ENCODE data around the gene MAL. TPM values are rescaled to one million over a fixed set of nuclear protein-coding genes. Genes with fewer than 3 reads are reported as not detected.

Gene MAL
- total RNA-seq, 4 donors from 2014 or later, result 469 to 1,903 (median 516) TPM

DNA sequence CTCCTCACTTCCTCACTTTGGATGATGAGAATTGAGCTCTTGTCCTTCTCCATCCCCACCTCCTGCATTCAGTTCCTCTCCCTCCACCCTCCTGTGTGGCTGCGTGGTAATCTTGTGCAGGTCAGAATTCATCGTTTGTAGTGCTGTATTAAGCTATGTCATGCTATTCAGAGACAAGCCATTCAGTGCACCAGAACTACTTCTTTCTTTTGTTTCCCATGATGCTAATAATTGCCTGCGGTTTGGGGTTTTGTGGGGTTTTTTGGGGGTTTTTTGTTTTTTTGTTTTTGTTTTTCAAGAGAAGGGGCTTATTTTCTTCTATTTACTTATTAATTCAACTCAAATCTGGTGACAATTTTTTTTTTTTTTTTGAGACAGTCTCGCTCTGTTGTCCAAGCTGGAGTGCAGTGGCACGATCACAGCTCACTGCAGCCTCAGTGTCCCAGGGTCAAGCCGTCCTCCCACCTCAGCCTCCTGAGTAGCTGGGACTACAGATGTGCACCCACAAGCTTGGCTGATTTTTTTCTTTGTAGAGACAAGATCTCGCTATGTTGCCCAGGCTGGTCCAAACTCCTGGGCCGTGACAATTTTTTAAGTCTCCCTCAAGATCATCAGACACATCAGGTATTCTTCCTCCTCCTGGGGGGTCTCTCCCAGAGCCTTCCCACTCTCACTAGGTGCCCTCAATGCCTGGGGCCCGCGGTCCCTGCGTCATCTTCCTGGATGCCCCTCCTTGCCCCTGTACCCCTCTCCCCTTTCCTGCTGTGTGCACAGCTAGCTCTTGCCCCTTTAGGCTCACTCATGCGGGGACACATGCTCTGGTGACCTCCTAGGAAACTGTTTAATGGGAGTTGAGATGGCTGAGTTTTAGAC is 37.8 kb downstream of the MAL start:
- H3K9me3 ChIP-seq, result no peaks in the 10 kb centered on the region
- H3K4me1 ChIP-seq, result peaks cover 12 to 61% (median 22%) of the 10 kb centered on the region in 3 donors
- peak overlapping the region; percentile 44 to 83 (median 74) for H3K27ac ChIP-seq
- intact Hi-C loops (cut with DNase I), result no loop called here
- H3K4me3 ChIP-seq, result no peak overlapping the region
- 60 to 65% methylated on average over 12 of the region's 12 CpGs for WGBS, 2 donors
- peaks cover 0 to 14% (median 0%) of the 10 kb centered on the region in 4 donors for H3K27me3 ChIP-seq
- no peak for DNase-seq
- no peaks in the 10 kb centered on the region for H3K36me3 ChIP-seq
- TF ChIP-seq, protein P1, sequence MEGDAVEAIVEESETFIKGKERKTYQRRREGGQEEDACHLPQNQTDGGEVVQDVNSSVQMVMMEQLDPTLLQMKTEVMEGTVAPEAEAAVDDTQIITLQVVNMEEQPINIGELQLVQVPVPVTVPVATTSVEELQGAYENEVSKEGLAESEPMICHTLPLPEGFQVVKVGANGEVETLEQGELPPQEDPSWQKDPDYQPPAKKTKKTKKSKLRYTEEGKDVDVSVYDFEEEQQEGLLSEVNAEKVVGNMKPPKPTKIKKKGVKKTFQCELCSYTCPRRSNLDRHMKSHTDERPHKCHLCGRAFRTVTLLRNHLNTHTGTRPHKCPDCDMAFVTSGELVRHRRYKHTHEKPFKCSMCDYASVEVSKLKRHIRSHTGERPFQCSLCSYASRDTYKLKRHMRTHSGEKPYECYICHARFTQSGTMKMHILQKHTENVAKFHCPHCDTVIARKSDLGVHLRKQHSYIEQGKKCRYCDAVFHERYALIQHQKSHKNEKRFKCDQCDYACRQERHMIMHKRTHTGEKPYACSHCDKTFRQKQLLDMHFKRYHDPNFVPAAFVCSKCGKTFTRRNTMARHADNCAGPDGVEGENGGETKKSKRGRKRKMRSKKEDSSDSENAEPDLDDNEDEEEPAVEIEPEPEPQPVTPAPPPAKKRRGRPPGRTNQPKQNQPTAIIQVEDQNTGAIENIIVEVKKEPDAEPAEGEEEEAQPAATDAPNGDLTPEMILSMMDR (IDR thresholded peaks at IDR 0.05), result no peak
- TF ChIP-seq POLR2A (IDR thresholded peaks at IDR 0.05), result no peak

DNA sequence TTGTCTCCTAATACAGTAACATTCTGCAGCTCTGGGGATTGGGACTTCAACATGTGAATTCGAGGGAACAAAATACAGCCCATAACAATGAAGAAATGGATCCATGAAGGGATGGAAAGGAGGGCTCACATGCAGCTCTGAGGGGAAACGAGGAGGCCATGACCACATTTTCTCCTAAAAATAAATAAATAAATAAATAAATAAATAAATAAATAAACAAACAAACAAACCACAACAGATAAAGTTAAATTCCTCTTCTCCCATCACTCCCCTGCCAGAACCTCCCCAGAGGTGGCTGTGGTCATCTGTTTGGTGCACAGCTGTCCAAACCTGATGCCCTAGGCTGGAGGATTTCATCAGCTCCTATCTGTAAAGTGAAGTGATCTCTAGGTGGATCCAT is 42.7 kb downstream of the MAL start:
- Histone ChIP-seq H3K36me3 (no peaks in the 10 kb centered on the region), H3K4me3 (no peak overlapping the region), H3K27me3 (peaks cover 0 to 3% (median 0%) of the 10 kb centered on the region in 4 donors), H3K4me1 (peaks cover 0 to 13% (median 5%) of the 10 kb centered on the region in 3 donors), H3K9me3 (no peaks in the 10 kb centered on the region), H3K27ac (no peak overlapping the region)
- 55 to 87% methylated on average over 2 of the region's 2 CpGs for WGBS, 2 donors
- no peak for DNase-seq
- intact Hi-C loops (cut with DNase I), result no loop called here
- no peak for TF ChIP-seq POLR2A (IDR thresholded peaks at IDR 0.05)
- TF ChIP-seq, protein P1 (IDR thresholded peaks at IDR 0.05), result no peak

DNA sequence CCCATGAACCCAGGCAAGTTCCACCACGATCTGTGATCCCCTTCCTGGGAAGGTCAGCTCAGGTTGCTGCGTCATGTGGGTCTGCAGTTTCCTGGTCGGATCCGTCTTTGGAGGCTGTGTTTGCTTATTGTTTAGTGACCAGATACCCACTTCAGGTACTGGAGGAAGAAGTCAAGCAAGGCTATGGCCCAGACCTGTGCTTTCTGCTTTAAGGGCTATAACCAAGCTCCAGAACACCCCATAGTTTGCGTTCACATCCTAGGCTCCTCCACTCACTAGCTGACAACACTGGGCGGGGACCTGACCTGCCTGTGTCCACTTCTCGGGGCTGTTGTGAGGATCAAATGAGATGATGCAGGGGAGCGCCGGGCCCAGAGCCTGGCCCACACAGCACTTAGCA is 44.0 kb downstream of the MAL start:
- 75 to 94% methylated on average over 6 to 9 of the region's 9 CpGs for WGBS, 2 donors
- Histone ChIP-seq H3K4me3 (no peak overlapping the region), H3K9me3 (no peaks in the 10 kb centered on the region), H3K4me1 (peaks cover 0 to under 1% (median 0%) of the 10 kb centered on the region in 3 donors), H3K27me3 (peaks cover 0 to 15% (median 0%) of the 10 kb centered on the region in 4 donors), H3K36me3 (no peaks in the 10 kb centered on the region), H3K27ac (no peak overlapping the region)
- intact Hi-C loops (cut with DNase I), result no loop called here
- no peak for TF ChIP-seq POLR2A (IDR thresholded peaks at IDR 0.05)
- TF ChIP-seq, protein P1 (IDR thresholded peaks at IDR 0.05), result no peak
- no peak for DNase-seq

DNA sequence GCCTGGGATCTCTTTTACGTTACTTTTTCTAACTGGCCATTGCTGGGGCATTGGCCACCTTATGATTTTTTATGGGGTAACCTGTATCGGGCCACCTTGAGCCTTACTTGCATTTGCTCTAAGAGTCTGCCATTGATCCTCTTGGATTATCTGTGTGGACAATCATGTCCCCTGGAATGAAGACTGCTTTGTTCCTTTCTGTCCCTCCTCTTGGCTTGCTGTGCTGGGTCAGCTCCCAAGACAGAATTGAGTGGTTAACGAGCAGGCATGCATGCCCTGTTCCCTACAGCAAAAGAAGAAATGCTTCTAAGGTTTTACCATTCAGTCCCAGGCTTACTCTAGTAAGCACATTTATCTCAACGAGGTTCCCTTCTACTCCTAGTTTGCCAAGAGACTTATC is 46.3 kb downstream of the MAL start:
- Histone ChIP-seq H3K4me1 (peaks cover 5 to 17% (median 6%) of the 10 kb centered on the region in 3 donors), H3K9me3 (no peaks in the 10 kb centered on the region), H3K27ac (no peak overlapping the region), H3K4me3 (no peak overlapping the region), H3K27me3 (peaks cover 0 to 39% (median 0%) of the 10 kb centered on the region in 4 donors), H3K36me3 (no peaks in the 10 kb centered on the region)
- DNase-seq, result no peak
- TF ChIP-seq, protein P1 (IDR thresholded peaks at IDR 0.05), result no peak
- no peak for TF ChIP-seq POLR2A (IDR thresholded peaks at IDR 0.05)
- intact Hi-C loops (cut with DNase I), result no loop called here
- WGBS, 2 donors, result 71 to 80% methylated on average over 4 of the region's 4 CpGs

DNA sequence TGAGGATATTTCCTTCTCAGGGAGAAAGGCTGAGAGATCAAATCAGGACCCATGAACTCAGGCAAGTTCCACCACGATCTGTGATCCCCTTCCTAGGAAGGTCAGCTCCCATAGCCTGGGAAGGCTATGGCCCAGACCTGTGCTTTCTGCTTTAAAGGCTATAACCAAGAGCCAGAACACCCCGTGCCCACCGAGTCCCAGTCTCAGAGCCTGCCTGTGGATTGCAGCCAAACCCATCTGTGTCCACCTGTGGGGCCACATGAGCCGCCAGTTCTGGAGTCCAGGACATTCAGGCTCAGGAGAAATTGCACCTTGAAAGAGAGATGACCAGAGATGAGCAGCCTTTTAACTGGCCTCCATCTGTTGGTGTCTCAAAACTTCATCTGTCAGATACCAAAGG is 46.9 kb downstream of the MAL start:
- Histone ChIP-seq H3K27me3 (peaks cover 0 to 44% (median 0%) of the 10 kb centered on the region in 4 donors), H3K27ac (no peak overlapping the region), H3K9me3 (no peaks in the 10 kb centered on the region), H3K4me3 (no peak overlapping the region), H3K4me1 (peaks cover 5 to 23% (median 12%) of the 10 kb centered on the region in 3 donors), H3K36me3 (no peaks in the 10 kb centered on the region)
- 57% methylated on average over 1 of the region's 4 CpGs; no CpG with 5 or more reads in 1 of the 2 donors for WGBS, 2 donors
- DNase-seq, result no peak
- TF ChIP-seq, protein P1 (IDR thresholded peaks at IDR 0.05), result no peak
- no peak for TF ChIP-seq POLR2A (IDR thresholded peaks at IDR 0.05)
- intact Hi-C loops (cut with DNase I), result no loop called here

Data from esophagus squamous epithelium (tissue), 5 donors.